Stimulated activated naive CD4-positive, alpha-beta T cell (primary cell): ENCODE measurements around the gene HCRTR1.
A peak's percentile ranks its signal among the peaks of the same experiment; 100 is the strongest.

Experiments
- DNase-seq, 6 experiments: peaks; one replicate each; lab custom pipeline; 2025; lab: John Stamatoyannopoulos, UW

Gene HCRTR1

DNA sequence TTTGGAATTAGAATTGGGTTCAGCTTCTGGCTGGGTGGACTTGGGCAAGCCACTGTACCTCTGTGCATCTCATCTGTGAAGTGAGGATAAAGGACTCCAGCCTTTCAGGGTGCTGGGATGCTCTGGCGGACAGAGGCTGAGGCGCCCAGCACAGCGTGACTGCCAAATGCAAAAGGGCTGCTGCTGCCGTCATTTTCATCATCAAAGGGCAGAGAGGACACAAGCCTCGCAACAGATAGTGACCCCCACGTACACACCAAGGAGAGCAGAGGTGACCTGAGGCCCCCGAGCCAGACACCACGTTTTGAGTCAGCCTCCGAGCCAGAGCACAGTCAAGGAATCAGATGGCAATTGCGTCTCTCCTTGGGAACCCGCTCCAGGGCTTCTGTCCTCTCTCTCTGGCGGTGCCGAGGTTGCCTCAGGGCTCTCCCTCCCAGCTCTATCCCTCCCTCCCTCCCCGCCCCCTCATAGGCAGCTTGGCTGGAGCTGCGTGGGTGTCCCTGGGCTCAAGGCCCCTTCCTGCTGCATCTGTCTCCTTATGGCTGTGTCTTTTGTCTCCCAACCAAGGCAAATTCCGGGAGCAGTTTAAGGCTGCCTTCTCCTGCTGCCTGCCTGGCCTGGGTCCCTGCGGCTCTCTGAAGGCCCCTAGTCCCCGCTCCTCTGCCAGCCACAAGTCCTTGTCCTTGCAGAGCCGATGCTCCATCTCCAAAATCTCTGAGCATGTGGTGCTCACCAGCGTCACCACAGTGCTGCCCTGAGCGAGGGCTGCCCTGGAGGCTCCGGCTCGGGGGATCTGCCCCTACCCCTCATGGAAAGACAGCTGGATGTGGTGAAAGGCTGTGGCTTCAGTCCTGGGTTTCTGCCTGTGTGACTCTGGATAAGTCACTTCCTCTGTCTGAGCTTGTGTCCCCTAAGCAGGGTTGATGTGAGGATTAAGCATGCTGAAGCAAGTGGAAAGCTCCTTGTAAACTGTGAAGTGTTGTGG lies 9.0 kb downstream of the HCRTR1 start:
- DNase-seq = no peak

DNA sequence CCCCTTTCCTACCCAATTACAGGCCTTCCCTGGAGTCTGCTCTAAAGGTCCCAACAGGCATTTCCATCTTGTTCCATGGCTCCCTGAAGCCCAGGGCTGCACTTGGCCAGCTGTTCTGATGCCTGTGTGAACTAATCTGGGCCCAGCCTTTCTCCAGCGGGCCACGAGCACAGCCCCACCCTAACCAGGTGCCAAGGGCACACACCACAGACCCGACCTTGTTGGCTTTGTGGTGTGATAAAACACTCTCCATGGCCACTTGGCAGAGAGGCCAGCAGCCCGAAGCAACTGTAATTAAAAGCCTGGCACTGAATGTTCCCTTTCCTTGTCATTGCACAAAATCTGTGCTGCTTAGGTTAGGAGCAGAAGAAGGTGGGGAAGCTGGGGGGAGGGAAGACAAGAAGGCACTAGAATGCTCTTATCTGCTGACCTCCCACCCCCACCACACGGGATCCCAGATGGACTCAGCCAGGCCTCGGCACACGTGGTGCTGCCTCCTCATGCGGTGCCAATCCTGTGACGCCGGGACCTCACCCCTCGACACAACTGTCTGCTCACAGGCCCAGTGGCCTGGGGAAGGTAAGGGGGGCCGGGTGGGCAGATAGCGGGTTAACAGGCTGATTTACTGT lies 9.9 kb downstream of the HCRTR1 start:
- no peak for DNase-seq

GRCh38 chr1:31627930-31628559 lies 10.6 kb downstream of the HCRTR1 start:
- DNase-seq = no peak

- no peak for DNase-seq
Measured at GRCh38 chr1:31628931-31629556, 11.6 kb downstream of the HCRTR1 start.

GRCh38 chr1:31632649-31633048 lies 15.2 kb downstream of the HCRTR1 start:
- DNase-seq = no peak

GRCh38 chr1:31633117-31633516 lies 15.6 kb downstream of the HCRTR1 start:
- DNase-seq = no peak

- no peak for DNase-seq
Measured at GRCh38 chr1:31637915-31638673, 20.6 kb downstream of the HCRTR1 start.

DNA sequence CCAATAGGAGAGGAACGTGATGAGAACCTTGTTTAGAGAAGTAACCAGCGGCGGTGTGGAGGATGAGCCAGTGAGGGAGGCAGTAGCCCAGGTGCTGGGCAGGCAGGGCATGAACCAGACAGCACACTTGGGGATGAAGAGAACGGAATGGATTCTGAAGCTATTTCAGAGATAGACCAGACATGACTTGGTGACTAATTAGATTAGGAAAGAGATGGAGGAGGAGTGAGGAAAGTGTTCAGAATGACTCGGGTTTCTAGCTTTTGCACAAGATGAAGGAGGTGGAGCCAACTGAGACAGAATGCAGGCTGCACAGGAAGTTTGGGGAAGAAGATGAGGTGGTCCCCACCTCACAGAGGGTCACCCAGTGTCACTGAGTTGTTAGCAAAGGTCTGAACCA lies 22.1 kb downstream of the HCRTR1 start:
- no peak for DNase-seq

DNA sequence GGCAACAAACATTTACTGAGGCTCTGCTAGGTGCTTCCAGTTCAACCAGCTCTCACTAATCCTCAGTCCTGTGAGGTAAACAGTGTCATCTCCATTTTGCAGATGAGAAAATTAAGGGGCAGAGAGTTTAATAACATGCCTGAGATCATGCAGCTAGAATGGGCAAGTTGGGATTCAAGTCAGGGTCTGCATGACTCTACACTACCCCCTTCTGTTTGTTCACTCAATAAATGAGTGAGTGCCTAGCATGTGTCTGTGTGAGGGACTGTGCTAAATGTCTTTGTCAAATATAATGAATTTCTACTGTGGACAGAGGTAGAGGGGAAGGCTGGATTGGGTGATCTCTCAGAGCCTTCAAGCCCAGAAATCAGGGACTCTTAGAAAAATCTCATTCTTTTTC lies 22.7 kb downstream of the HCRTR1 start:
- no peak for DNase-seq

- DNase-seq = no peak
Measured at GRCh38 chr1:31640964-31641363, 23.5 kb downstream of the HCRTR1 start.

- no peak for DNase-seq
Measured at GRCh38 chr1:31642366-31642765, 24.9 kb downstream of the HCRTR1 start.

- DNase-seq = no peak
Measured at GRCh38 chr1:31642897-31643296, 25.4 kb downstream of the HCRTR1 start.

- DNase-seq = no peak
Measured at GRCh38 chr1:31643976-31644559, 26.6 kb downstream of the HCRTR1 start.

DNA sequence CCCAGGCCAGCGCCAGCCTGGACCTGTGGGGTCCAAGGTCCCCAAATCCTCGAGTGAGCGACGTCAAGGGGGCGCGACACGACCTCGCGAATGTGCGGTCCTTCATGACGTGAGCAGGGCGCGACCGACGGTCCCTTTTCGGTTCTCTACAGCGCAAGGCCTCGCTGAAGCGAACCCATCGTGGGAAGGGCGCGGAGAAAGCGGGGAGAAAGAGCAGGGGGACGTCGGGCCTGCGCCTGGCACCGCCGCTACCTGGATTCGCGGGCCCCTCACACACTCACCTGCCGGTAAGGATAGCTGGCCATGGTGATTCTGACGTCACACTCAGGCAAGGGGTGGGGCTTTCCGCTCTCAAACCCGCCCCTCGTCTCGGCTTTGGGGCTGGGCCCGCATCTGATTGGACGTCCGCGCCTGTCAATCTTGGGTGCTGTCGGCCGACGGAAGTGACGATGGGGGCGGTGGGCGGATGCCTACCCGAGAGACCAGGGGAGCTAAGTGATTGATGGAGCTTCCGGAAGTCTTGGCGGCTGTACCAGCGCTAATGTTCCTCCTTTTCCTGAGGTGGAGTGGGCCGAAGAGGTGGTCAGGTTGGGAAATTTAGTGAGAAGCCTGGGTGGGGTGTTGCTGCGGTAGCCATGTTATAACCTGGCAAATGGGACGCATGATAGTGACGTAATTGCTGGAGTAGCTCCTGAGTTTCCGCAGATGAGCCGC lies 27.2 kb downstream of the HCRTR1 start, which contains the start of gene PEF1:
PEF1 (minus strand) TSS at position 317 of the 714 bp plus-strand sequence; CDS start at position 305, 12 bp downstream.
- peak; percentile 97 to 99 (median 99) for DNase-seq

GRCh38 chr1:31645274-31645568 lies 27.7 kb downstream of the HCRTR1 start:
- DNase-seq = no peak

DNA sequence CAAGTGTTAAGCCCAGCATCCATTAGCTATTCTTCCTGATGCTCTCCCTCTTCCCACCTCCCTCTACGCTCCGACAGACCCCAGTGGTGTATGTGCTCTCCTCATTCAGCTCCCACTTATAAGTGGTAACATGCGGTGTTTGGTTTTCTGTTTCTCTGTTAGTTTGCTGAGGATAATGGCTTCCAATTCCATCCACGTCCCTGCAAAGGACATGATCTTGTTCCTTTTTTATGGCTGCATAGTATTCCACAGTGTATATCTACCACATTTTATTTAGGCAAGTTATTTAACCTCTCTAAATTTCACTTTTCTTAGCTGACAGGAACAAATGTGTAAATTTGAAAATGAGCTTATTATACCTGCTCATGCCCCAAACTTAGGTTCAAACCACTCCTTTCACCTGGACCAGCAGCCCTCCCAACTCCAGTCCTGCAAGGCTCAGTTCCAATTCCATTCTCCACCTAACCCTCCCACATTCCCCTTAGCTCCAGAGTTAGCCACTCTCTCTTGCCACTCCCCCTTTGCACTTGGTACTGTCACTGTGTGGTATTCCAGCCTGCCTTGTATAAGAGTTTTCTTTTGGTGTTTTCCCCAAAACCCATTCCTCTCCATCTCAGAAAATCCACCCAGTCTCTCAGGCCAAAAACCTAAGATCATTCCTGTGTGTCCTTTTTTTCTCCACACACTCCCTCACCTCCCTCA lies 28.9 kb downstream of the HCRTR1 start:
- DNase-seq = no peak

DNA sequence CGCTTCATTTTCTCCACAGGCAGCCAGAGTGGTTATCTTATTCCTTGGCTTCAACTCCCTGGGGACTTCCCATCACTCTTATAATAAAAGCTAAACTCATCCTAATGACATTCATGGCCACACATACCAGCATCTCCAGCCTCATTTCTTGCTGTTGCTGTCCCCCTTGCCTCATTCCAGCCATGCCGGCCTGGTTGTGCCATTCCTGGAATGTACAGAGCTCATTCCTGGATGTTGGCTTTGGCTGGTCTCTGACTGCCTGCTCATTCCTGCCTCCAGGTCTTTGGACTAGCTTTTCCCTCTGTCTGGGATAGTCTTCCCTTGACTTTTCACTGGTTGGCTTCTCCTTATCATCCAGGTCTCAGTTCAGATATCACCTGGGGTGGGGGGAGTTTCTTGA lies 29.6 kb downstream of the HCRTR1 start:
- DNase-seq = no peak

- DNase-seq = no peak
Measured at GRCh38 chr1:31648190-31648589, 30.7 kb downstream of the HCRTR1 start.

- no peak for DNase-seq
Measured at GRCh38 chr1:31648641-31649357, 31.3 kb downstream of the HCRTR1 start.
